NCI-H2171 treated with DMSO at 0.1 percent for 48 hours (cell line): ENCODE data around the gene MBP.

Source experiments
- DNase-seq: peaks from one replicate; lab custom pipeline; 2025; lab: John Stamatoyannopoulos, UW

MBP gene

DNA sequence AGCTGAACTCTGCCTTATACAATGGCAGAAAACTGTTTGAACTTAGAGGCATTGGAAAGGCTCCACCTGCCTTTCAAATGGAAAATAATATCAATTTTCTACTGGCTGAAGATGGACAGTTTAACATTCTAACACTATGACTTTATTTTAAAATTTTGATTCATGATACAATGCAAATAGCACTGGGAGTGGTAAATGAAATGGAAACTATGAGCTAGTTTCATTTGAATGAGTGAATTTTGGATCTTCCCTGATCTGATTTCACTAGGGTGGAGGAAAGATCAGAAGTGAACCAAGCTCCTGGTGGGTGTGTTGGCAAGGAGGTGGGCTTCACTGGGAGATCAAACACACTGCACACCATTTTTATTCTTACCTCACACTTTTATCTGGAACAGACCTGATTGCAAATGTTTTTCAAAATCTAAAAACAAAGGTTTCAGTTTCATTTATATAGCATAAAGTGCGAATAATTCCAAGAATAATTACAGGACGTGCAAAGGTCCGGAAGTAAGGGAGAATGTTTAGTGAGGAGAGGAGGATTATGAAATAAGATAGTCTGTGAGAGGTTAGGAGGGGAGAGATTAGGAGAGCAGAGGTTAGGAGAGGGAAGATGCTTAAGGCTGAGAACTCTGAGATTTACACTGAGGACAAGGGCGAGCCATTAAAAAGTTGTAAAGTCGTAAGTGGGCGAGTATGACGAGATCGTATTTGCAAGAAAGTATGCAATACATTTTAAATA, 18.6 kb upstream of the MBP start:
- no peak for DNase-seq

DNA sequence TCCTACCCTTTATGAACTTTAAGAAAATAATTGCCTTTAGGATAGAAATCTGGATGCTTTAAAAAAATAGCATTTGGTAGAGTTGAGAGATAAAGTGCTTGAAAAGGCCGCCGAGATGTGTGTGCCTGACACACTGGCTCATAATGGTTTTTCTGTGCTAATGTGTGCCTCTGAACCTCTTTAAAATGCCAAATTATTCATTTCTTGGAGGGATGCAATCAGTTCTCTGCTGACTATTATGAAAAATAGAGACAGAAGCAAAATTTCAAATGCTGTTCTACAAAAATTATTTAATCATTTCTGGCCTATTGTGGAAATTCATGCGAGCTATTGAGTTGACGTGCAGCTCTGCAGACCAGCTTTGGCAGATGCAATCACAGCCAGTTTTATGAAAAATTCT, 18.0 kb upstream of the MBP start:
- DNase-seq, result no peak

DNA sequence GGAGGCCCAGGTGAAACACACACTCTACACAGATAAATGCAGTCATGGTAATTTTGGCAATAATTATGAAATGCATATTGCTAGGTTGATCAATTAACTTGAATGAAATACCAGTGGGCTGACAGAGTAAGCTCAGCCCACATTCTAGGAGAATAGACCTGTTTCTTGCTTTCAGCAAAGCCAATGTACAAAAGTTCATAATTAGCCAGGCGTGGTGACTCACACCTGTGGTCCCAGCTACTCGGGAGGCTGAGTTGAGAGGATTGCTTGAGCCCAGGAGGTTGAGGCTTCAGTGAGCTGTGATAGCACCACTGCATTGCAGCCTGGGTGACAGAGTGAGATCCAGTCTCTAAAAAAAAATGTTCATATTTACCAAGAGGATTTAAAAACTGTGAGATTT, 15.7 kb upstream of the MBP start:
- no peak for DNase-seq

DNA sequence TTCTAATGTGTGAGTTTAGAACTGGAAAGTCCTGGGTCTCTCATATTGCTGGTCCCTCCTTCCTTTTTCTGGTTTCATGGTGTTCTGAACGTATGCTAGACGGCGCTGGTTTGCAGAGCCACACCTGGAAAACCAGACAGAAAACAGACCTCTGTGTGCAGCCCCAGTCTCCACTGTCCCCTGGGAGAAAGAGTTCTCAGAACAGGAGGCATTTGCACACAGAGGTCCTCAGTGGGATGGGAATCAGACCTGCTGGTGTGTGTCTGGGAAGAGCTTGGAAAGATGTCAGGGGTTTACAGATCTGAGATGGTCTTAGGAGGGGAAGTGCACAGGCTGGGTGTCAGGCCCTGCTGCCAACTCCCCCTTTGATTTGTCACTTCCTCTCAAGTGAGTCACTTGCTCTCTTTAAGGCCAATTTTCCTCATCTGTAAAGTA, 14.9 kb upstream of the MBP start:
- no peak for DNase-seq

DNA sequence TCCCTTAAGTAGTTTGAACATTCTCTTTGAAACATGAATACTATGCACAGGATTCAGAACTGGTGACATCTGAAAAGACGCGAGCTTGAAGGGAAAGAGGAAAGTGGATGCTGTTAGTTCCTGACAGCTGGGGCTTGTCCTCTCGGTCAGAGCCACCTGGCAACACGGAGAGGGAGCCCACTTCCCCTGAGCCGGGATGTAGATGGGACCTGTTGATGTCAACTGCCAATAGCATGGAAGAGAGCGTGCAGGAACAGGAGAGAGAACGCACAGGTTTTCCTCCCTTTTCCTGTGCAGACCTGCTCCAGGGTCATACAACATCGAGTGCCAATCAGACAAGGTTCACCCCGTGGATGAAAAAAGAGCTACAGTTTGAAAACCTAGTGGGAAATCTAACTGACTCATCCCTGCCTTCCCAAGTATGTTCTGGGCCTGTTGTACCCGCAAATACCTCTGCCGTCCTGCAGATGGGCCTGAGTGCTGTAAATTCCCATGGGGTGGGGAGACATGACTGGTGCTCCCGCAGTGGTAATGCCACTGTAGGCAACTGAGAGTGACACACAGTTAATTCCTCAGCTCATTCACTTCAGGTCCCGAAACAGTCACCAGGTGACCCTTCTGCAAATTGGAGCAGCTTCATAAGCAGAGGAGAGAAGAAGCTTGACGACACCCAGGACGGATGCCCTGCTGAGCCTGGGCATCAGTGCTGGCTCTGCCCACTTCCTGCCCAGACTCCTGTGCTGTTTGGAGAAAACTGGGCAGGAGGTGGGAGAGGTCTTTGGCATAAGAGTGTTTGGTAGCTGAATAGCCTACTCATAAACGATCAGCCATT, 13.9 kb upstream of the MBP start:
- no peak for DNase-seq

DNA sequence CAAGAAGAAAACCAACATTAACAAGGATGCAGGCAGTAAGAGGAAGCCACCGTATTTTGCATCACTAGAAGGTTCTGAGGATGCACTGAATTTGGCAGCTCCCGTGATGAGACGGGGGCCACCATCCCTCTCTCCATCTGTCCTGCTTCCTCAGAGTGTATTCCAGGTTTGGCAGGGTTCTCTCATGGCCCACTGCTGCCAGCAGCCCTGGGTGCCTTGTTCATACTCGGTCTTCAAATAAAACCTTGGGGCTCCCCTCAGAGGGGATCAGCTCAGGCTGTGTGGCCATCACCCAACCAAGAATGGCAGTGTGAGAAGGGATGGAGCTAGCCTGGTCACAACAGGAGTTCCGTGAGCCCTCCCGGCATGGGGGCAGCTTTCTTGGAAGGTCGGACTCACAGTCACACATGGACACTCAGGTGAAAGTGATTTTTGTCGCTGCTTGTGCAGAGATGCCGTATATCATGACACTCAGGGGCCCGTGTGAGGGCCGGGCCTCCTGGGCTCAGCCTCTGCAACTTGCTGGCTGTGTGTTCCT, 12.8 kb upstream of the MBP start:
- no peak for DNase-seq

DNA sequence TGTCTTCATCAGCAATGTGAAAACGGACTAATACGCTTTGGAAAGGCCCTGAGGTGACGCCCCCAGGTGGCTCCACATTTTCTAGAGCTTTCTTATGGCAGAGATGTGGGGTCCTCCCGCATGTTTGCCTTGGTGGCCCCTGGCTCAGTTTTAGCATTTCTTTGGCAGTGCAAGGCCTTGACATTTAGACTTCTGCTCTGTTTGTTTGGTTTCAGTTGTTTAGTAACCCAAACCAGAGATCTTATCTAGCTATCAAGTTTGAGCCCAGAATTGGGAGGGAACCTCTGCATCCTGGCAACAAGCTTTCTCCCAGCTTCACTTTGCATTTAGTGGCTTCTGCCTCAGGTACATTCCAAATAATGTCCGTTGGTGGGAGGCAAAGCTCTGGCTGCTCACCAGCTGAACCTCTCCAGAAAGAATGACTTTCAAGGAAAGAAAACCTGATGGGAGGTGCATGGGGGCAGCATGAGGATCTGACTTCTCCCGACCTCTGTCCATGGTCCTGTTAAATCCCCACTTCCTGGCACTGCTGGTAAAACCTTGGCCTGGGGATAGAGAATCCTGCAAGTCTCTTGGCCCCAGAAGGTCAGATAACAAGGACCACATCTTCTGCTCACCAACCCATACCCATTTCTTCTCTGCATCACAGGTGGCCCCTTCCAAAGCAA, 12.0 kb upstream of the MBP start:
- no peak for DNase-seq

DNA sequence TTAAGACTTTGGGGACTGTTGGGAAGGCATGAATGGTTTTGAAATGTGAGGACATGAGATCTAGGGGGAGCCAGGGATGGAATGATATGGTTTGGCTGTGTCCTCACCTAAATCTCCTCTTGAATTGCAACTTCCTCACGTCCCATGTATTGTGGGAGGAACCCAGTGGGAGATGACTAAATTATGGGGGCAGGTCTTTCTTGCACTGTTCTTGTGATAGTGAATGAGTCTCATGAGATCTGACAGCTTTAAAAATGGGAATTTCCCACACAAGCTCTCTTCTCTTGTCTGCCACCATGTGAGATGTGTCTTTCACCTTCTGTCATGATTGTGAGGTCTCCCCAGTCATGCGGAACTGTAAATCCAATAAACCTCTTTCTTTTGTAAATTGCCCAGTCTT, 11.5 kb upstream of the MBP start:
- DNase-seq, result no peak

DNA sequence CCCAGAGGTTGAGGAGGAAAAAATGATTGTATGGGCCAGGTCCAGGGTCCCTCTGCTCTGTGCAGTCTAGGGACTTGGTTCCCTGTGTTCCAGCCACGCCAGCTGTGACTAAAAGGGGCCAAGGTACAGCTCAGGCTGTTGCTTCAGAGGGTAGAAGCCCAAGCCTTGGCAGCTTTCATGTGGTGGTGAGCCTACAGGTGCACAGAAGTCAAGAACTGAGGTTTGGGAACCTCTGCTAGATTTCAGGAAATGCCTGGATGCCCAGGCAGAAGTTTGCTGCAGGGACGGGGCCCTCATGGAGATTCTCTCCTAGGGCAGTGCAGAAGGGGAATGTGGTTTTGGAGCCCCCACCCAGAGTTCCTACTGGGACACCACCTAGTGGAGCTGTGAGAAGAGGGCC, 10.6 kb upstream of the MBP start:
- DNase-seq, result no peak

DNA sequence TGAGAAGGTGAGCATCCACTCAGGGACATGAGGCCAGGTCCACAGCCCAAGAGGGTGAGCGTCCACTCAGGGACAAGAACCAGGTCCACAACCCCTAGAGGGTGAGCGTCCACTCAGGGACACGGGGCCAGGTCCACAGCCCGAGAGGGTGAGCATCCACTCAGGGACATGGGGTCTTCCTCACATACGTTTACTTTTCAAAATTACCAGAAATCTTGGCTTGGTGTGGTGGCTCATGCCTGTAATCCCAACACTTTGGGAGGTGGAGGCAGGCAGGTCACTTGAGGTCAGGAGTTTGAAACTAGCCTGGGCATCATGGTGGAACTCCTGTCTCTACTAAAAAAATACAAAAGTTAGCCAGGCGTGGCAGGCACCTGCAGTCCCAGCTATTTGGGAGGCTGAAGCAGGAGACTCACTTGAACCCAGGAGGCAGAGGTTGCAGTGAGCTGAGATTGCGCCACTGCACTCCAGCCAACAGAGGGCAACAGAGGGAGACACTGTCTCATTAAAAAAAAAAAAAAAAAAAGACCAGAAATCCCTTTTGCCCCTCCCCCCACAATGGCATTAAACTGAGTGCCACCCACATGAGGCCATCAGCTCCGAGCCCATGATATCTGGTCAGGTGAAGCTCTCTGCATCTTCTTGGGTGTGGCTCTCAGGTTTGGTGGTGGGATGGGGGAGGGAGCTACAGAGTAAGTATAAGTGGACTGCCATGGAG, 9.0 kb upstream of the MBP start:
- no peak for DNase-seq

DNA sequence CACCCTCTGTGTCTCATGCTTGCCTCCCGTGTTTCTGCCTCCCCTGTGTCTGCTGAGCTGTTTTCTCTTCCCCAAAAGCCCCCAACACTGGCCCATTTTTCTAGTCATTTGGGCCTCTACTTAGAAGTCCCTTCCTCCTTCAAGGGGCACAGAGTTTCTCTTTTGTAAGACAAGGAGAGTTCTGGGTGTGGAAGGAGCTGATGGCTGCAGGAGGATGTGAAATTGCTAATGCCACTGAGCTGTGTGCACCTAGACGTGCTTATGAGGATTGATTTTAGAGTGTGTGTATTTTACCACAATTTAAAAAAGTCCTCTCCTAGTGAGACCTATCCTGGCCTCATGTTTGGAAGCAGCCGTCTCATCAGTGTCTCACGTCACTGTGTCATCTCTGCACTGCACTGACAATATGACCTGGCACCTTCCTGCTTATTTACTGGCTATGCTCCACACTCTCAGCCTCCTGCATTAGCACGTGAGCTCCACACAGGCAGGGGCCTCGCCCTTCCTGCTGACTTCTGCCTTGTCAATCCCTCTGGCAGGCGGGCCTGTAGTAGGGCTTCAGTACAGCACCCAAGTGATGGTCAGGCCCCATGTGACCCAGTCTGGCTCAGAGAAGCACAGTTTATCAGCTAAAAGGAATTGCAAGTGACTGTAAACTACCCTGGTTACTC, 8.0 kb upstream of the MBP start:
- no peak for DNase-seq

DNA sequence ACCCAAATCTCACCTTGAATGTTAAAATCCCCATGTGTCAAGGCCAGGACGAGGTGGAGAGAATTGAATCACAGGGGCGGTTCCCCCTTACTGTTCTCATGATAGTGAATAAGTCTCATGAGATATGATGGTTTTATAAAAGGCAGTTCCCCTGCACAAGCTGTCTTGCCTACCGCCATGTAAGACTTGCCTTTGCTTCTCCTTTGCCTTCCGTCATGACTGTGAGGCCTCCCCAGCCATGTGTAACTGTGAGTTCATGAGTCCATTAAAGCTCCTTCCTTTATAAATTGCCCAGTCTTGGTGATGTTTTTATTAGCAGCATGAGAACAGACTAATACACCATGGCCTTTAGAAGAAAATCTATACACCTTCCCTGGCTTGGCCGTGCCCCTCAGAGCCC, 7.4 kb upstream of the MBP start:
- no peak for DNase-seq

DNA sequence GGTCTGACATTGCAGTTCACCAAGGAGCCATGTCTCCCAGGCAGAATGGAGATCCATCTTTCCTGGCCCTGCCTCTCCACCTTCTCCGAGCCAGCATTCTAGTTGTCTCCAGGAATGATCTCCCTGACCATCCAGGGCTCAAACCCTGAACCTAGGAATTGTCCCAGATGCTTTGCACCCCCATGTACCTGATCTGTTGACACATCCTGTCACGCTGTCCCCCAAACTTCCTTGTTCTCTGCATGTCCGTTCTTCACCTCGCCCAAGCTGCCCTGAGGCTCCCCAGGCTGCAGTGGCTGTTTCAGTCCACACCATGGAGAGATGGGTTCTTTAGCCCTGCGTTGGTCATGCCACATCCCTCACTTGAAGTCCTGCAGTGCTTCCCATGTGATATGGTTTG, 7.0 kb upstream of the MBP start:
- no peak for DNase-seq

DNA sequence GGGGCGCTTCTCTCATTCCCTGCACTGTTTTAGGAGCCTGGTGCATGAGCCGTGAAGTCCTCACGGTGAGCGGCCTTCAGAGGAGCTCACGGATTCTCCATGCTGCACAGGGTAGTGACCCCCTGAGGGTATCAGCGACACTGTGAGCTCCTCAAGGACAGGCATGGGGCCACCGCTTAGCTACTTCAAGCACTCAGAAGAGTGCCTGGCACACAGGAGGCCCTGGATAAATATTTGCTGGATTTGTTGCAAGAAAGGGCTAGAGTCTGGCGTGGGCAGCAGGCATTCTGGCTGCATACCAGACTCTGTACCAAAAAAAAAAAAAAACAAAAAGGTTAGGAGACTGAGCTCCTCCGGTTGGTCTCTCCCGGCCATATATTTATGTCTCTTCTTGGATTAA, 5.7 kb upstream of the MBP start:
- no peak for DNase-seq

DNA sequence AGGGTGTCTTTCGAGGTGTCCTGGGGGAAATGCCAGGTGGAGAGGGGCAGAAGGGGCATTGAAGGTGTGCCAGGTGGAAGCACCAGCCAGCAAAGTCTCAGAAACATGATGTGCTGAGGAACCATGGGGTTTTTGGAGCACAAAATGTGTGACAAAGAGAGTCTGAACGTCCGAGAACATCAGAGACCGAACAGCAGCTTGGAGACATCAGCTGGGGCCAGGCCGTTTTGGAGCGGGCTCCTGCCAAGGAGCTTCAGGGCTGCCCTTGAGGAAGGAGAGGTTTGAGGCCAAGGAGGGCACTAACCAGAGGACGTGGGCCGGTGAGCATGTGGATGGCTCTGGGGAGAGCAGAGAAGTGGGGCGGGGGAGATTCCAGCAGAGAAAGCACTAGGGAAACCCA, 5.3 kb upstream of the MBP start:
- no peak for DNase-seq

DNA sequence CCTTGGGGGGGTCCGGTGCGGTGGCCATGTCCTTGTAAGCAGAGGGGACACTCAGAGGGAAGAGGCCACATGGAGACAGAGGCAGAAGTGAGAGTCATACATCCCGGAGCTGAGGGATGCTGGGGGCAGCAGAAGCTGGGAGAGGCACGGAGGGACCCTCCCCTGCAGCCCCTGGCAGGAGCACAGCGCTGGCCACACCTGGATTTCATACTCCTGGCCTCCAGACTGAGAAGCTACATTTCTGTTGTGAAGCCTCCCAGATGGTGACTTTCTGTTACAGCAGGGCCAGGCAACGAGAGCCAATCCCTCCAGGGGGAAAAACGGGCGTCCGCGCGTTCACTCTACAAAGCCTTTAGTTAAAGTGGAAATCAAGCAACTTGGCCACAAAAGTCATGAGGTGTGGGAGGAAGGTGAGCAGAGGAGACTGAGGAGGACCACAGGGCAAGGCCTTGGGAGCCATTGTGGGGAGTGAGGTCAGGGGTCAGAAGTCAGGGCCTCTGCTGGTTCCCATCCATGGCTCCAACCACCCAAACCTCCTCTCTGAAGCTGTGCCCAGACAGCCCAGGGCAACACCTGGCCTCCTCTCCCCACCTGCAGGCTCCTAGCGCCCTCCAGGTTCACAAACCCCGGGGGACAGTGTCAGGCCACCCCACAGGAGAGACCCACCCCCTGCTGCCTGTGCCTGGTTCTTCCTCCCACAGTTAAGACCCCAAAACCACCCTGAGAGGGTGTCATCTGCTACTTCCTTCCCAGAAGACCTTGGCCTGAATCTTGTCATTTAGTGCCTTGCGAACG, 4.5 kb upstream of the MBP start:
- no peak for DNase-seq

DNA sequence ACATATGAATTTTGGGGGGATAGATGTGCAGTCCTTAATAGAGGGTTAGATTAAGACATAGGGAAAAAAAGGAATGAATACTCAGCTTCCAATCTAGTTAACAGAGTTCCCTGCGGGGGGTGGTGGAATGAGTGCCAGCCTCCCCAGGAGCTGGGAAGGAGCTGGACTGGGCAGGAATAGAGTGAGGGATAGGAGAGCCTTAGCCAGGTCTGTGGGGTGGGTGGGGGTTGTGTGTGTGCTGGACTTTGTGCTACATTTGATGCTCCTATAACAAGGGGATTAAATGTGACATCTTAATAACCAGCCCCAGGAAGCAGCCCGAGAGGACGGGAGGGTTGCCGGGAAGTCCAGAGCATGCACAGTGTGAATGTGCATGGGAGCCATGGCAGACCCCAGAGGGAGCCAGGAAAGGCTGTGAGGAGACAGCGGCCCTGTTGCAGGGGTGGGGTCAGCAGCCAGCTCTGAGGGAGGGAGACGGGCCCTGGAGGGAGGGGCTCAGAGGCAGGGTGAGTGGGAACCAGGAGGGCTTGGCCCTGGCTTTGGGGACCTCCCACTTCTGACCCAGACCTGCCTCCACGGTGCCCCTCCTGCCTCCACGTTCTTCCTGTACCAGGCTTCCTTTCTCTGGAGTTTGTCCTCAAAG, 3.6 kb upstream of the MBP start:
- no peak for DNase-seq

DNA sequence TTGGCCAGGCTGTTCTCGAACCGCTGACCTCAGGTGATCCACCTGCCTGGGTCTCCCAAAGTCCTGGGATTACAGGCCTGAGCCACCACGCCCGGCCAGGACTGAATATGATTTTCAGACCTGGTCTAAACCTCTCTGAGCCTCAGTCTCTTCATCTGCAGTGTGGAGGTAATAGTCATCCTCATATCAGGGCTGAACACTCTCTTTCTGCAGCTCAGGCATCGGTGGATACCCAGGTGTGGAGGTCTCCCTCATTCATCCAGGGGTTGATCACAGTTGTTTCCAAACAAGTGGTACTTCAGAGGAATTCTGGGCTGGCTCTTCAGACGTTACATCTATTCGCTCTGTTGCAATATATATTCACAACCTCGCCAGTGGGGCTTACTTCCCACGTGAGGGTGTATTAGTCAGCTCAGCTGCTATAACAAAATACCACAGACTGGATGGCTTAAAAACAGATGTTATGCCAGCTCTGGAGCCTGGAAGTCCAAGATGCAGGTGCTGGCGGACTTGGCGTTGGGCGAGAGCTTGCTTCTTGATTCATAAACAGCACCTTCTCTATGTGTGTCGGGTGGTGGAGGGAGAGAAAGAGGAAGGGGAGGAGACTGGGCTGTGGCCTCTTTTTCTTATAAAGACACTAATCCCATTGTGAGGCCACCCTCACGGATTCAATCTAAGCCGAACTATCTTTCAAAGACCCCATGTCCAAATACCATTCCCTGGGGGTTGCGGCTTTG, 2.9 kb upstream of the MBP start:
- DNase-seq, result no peak

DNA sequence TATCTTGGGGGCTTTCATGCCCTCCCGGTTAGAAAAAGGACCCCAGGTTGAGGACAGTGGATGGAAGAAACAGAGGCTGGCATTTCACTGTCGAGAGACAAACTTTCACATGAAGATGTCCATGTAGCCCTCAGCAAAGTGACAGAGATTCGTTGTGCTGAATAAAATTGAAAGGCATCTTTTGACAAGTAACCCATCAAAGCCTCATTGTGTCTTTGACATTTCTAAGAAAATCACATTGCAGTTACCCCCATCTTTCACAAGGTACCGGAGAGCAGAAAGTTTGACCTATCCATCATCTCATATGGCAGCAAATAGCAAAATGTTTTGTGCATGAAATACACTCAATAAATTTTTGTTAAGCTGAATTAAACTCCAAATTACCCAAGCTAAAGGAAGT, 2.0 kb upstream of the MBP start:
- DNase-seq, result no peak
